GM21619 (cell line): ENCODE data around the gene DTNB.
"Not testable (repeated sequence)": the region's sequence is repeated elsewhere in the genome, so short reads cannot be mapped to it uniquely, and the experiment has no call there.

Experiments used
- ATAC-seq: cut with Tn5 transposase; IDR thresholded peaks from one replicate; pipeline ENCODE4 v1.9.1; 2021; ENCODE audit not compliant: unreplicated experiment

The DTNB gene

DNA sequence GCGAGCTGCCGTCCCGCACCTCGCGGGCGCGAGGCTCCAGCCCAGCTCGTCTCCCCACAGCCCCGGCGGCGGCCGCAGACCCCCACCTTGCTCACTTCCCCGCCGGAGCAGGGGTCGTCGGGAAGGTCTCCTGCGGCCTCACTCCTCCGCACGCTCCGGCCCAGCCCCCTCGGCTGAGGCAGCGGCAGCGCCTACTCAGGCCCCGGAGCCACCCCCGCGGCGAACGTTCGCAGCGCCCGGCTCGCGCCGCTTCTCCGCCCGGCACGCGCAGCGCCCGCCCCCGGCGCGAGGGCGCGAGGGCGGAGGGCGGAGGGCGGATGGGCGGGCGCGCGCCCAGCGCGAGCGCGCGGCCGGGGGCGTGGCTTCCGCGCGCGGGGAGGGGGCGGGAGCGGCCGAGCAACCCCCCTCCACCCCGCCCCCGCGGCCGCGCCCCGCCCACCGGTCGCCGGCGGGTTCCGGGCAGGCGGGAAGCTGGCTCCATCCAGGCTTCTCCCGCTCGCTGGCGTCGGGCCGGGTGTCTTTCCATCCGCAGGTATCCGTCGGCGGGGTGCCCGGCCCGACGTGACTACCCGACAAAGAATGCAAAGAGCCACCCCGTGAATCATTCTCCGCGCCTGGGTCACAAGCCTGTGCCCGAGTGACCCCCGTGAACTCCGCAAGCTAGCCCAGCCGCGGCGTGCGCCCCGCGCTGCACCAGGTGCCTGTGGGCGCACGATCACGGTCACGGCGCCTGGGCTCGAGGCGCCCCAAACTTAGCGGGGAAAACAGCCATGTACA is at the start of gene DTNB:
TSS of gene DTNB (minus strand) at position 278 of the 777 bp plus-strand sequence. CDS start 20,917 bp downstream, outside the sequence.
- ATAC-seq = peak; percentile 61

DNA sequence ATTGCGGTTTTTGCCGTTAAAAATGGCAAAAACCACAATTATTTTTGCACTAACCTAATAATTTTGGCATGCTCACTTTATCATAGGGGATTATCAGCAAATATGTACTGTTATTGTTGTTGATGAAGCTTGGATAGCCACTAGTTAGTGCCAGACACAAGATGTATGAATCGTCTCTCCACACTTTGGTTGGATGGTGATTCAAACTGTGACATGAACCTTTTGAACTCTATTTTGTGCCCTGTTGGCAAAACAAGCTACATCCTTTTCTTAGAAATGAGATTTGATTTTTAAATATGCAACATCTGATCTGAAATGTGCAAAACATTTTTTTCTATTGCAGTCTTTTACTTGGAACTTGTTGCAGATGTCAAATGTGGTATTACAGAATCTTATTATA is 48.8 kb upstream of the DTNB start:
- ATAC-seq = no peak

DNA sequence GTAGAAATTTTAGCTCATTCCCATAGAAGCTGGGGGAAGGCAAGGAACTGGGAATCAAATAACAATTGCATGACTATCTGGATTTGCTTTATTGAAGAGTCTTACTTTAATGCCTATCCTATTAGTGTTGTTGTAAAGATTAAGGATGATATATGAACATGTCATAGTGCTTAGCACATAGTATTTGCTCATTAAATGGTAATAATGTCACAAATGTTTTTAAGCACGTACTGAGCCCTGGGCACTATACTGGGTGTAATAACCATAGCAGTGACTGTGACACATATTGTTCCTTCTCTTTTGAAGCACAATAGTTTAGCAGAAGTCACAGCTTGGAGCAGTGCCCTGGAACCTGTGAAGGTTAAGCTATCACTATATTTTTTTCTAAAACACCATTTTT is 47.2 kb upstream of the DTNB start:
- no peak for ATAC-seq

DNA sequence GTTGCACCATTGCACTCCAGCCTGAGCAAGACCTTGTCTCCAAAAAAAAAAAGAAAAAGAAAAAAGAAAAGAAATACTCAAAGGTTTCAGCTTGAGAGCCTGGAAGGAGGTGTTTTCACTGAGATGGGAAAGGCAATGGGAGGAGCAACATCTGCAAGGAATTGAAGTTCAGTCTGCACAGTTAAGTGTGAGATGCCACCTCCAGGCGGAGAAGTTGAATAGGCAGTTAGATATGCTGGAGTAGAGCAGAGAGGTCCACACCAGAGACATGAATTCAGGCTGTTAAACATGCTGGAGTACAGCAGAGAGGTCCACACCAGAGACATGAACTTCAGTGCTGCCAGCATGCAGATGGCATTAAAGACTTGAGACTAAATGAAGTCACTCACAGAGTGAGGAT is 41.4 kb upstream of the DTNB start:
- ATAC-seq = no peak

GRCh38 chr2:25712455-25712854 is 39.1 kb upstream of the DTNB start:
- no peak for ATAC-seq

GRCh38 chr2:25711675-25712354 is 38.4 kb upstream of the DTNB start:
- ATAC-seq = no peak

GRCh38 chr2:25710750-25711149 is 37.4 kb upstream of the DTNB start:
- ATAC-seq = no peak

GRCh38 chr2:25709349-25709748 is 36.0 kb upstream of the DTNB start:
- ATAC-seq = no peak

GRCh38 chr2:25707927-25708590 is 34.7 kb upstream of the DTNB start:
- ATAC-seq = no peak

DNA sequence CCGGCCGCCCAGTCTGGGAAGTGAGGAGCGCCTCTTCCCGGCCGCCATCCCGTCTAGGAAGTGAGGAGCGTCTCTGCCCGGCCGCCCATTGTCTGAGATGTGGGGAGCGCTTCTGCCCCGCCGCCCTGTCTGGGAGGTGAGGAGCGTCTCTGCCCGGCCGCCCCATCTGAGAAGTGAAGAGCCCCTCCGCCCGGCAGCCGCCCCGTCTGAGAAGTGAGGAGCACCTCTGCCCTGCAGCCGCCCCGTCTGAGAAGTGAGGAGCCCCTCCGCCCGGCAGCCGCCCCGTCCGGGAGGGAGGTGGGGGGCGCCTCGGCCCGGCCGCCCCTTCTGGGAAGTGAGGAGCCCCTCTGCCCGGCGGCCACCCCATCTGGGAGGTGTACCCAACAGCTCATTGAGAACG is 32.2 kb upstream of the DTNB start:
- ATAC-seq = not testable (repeated sequence)

GRCh38 chr2:25701801-25702200 is 28.4 kb upstream of the DTNB start:
- no peak for ATAC-seq

DNA sequence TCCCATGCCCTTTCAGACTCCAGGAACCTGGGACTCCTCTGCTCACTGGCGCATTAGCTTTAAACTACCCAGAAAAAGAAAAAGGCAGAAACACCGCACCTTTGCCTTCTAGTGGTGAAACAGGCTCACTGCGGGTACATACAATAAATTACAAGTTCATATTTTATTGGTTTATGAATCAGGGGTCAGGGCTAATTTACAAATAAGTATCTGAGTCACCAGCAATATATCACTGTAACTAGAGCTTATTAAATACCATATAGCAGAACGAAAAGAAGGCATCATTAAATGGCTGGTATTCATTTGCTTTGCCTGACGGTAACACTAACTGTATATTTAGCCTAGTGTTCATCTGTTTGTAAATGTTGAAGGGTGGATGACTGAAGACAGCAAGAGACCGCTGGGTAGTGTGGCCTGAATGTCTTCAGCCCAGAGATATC is 26.9 kb upstream of the DTNB start:
- ATAC-seq = no peak

- ATAC-seq = no peak
These were observed 25.8 kb upstream of the DTNB start for GRCh38 chr2:25699216-25699615.

- ATAC-seq = no peak
These were observed 25.4 kb upstream of the DTNB start for GRCh38 chr2:25698752-25699151.

DNA sequence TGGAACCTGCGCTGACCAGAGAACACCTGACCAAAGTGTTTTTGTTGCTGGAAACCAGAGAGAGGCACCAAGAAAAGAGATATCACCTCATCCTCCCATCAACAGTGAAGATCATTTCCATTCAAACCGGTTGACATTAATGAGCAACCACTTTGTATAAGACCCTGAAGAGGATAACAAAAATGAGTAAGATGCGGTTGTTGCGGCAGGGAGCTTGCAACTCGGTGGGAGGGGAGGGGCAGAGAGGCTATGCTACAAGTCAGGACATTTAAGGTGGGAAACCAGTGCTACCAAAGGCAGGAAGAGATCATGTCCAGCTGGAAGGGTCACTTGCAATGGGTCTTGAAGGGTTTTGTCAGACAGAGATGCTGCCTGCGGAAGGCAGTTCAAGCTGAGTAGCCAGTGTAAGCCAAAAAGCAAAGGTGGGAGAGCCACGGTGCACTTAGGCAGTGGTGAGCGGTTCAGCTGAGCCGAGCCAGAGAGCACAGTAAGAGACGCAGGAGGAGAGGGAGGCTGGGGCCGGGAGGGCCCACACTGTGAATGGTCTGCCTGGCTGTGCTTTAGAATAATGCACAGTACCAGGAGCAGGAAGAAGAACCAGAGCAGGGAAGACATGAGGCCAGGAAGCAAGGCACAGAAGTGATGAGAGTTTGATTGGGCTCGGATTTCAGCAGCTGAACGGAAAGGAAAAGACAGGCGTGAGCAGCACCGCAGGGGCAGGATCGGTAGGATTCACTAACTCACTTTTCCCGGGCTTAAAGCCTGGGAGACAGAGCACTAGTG is 24.4 kb upstream of the DTNB start:
- ATAC-seq = no peak

GRCh38 chr2:25692737-25693445 is 19.5 kb upstream of the DTNB start:
- no peak for ATAC-seq

DNA sequence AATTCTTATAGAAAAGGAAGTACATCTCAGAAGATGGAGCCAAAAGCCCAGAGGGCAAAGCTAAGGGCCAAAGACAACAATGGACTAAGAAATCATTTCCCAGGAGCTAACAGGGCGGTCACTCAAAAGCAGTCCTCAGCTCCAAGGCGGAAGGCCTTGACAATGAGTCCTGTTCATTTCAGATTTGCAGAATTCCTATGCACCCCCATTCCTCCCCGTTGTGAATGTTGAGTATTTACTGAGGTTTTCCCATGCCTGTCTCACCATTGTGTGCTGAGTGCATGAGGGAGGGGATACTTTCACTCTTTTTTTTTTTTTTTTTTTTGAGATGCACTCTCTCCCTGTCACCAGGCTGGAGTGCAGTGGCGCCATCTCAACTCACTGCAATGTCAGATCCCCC is 18.8 kb upstream of the DTNB start:
- no peak for ATAC-seq

GRCh38 chr2:25690058-25690457 is 16.7 kb upstream of the DTNB start:
- ATAC-seq = no peak

DNA sequence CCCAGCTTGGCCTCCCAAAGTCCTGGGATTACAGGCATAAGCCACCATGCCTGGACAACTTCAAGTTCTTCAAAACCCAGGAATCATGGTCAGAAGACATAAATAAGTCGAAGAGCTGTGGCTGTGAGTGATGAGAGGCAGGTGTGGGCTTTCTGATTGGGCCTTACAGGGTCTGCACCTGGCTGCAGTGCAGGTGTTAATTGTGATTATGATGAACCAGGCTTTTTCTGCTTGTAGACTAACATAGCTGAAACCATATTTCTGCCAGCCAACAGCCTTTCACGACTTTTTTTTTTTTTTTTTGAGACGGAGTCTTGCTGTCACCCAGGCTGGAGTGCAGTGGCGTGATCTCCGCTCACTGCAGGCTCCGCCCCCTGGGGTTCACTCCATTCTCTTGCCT is 14.9 kb upstream of the DTNB start:
- ATAC-seq = no peak

DNA sequence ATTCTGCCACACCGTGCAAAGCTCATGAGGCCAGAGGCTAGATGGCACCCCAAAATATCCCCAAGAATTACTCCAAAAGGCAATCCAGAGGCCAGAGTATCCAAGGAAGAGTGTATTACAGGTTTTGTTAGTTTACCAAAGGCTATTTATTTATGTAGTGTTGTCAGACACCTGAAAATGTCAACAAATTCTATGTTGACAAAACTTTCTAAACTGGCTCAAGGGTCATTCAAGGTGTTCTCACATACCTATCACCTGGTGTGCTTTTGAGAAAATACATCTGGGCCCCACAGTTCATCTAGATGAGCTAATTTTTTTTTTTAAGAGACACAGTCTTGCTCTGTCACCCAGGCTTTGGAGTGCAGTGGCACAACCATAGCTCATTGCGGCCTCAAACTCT is 12.4 kb upstream of the DTNB start:
- ATAC-seq = no peak
